IPS-18c (cell line): ENCODE results near the gene NFYC.
A peak's percentile ranks its signal among the peaks of the same experiment; 100 is the strongest.

Experiments used
- H3K4me3 ChIP-seq: 2 replicates; pipeline ENCODE4 v1.7.0; 2013; ENCODE audit warnings: low read depth, mild to moderate bottlenecking, low read length, moderate library complexity; ENCODE audit not compliant: insufficient read depth
- H3K9me3 ChIP-seq: one replicate; pipeline ENCODE4 v1.6.1; 2013; ENCODE audit warnings: mild to moderate bottlenecking, low read length, moderate library complexity; ENCODE audit not compliant: control insufficient read depth, insufficient read depth

The NFYC gene

DNA sequence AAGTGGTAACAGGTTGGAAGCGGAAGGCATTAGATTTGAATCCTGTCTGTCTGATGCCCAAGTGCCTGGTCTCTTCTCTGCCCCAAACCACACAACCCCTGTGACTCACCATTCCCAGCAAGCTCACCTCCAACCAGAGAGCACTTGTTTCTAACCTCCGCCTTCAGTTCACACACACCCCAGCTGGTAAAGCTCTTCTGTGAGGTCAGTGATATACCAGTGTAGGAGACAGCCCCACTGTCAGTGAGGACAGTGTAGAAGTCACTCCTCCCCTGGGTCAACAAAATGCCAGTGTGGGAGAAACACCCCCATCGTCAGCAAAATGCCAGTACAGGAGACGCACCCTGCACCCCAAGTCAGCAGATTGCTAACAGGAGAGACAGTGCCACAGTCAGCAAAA, 28.6 kb upstream of the NFYC start:
- no peak overlapping the region for H3K4me3 ChIP-seq
- peaks cover 3% of the 10 kb centered on the region for H3K9me3 ChIP-seq

DNA sequence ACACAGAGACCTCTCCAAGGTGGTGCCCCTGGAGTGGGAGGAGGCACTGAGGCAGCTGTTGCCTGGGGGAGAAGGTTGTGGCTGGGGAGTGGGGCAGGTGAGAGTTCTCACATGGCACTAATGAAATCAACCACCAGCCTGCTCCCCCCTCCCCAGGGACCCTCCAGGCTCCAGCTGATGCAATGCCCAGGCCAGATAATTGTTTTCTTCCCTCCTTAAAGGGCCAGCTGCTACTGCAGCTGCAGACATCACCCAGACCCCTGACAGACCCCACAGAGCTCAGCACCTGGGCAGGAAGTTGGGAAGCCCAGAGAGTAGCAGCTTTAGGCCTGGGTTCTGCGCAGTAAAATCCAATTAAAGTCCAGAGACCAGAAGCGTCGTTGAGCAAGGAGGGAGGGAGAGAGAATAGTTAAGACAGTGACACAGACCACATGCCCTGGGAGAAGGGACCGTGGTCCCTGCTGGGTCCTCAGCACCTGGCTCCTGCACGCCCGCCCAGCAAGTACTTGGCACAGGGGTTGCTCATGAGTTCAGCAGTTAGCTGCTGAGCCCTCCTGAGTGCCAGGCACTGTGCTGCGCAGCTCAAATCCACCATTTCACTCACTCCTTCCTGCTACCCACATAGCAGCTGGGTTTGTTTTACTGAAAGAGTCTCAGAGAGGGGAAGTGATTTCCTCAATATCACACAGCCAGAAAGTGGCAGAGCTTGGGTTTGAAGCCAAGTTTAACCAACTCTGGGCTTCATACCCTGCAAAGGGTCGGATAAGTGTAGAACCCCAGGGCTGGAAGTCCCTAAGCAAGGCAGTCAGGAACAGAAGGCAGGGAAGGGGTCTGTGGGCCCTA, 28.0 kb upstream of the NFYC start:
- no peak overlapping the region for H3K4me3 ChIP-seq

DNA sequence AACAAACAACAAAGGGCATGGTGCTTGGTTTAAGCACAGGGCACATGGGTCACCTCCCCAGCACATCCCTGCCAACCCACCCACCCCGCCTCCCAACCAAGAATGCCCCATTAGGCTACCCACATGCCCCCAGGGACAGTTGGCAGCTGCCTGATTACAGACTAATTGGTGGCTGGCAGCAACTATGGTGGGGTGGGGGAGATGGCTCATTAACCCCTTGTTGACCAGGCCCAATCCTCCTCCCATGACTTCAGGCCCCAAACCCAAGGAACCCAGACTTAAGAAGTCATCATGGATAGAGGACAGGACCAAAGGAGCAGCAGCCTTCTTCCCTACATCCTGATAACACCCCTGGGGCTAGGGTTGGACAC, 27.4 kb upstream of the NFYC start:
- H3K9me3 ChIP-seq: no peaks in the 10 kb centered on the region
- no peak overlapping the region for H3K4me3 ChIP-seq

More for the DNA sequence above, 28.0 kb upstream of the NFYC start:
- H3K9me3 ChIP-seq: no peaks in the 10 kb centered on the region

DNA sequence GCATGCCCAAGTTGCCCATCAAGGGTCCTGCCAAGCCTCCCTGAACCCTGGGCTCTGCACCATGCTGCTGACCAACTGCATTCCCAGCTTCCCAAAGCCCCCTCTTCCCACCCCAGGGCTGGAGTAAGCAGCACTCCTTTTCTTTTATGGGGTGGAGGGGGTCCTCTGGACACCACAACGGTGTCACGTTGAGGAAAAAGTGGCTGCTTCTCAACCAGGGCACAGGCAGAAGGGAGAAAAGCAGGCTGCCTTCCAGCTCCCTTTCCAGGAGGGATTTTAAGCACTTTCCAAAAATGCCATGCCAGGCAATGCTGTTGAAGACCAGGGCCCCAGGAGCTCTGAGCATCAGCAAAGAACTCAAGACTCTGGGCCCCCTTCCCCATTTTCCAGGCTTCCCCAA, 26.7 kb upstream of the NFYC start:
- no peaks in the 10 kb centered on the region for H3K9me3 ChIP-seq
- peak overlapping the region; percentile 81 for H3K4me3 ChIP-seq

DNA sequence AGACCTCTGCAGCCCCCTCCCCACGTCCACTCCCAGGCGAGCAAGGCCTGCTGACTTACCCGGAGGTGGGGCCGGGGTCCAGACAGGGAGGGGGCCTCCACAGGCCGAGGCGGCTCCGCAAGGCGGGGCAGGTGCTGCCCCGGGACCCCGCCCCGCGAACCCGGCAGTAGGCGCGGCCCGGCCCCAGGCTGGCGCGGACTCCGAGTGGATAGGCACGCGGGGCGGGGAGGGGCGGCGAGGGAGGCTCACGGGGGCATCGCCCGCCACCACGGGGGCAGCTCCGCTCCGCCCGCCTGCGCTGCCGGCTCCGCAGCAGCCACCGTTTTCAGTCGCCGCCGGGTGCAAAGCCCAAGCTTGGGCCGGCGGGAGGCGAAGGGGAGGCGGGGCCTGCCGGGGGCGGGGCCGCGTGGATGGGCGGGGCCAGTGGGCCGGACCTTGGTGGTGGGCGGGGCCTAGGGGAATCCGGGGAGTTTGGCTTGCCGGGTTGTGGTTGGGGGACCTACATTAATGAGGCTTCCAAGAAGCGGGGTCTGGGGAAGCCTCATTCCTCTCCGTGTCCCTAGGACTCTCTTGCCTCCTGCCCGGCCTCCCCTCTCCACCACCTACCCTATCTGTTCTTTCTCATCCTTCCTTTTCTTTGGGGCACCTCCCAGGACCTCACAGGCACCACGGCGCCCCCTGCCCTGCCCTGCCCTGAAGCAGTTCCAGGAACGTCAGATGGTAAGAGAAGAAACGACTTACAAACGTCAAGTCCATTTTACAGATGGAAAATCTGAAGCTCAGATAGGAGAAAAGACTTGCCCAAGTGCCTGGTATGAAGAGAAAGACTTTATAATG, 26.0 kb upstream of the NFYC start, which contains the start of gene RIMS3:
Gene RIMS3, minus strand, starts transcription at position 348 of the 837 bp plus-strand sequence. CDS start 23,757 bp downstream, outside the sequence.
- H3K4me3 ChIP-seq: peak within 1 kb of the TSS; percentile 81
- peaks cover 2% of the 10 kb centered on the region for H3K9me3 ChIP-seq

DNA sequence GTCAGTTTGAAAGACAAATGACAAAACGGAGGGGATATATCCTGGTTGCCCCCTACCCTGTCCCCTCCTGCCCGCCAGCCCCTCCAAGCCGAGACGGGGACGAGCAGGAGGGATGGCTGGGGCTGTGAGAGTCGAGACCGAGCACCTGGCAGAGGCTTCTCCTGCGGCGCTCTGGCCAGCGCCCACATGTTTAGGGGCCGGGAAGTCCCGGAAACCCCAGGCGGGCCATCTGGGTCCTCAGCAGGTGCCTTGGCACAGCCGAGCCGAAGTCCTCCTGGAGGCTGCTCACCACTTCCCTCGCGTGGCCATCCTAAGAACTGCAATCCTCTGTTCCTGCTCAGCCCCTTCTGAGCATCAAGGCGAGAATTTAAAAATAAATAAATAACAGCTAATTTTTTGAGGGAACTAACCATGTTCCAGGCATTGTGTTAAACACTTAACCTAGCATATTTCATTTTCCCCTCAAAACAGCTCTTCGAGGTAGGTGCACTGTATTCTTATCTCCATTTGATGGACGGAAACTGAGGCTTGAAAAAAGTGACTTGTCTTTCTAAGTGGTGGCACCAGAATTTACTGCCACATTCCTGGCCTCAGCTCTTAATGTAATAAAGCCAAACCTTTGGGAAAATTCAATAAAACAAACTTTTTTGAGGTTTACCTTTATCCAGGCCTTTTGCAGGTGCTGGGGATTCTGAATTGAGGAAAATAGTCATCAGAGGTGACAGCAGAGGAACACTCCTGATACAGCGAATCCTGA, 22.6 kb upstream of the NFYC start:
- Histone ChIP-seq H3K4me3 (peak overlapping the region; percentile 11; the same call in 1 of the 2 replicates), H3K9me3 (peaks cover 5% of the 10 kb centered on the region)

DNA sequence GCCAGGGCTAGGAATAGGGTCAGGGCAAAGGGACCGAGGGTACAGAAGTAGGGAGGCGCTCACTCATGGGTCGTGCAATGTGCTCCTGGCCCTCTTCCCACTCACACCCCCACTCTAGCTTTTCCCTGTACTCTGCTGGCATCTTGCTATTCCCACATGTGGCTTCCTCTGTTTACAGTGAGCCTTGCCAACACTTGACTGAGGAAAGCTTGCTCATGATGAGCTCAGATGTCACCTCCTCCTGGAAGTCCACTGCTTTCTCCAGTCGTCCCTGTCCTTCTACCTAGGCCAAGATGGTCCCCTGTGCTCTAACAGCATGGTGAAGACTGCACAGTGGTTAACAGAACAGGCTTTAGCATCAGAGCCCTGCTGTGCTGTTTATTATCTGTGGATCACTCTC, 18.1 kb upstream of the NFYC start:
- H3K4me3 ChIP-seq: no peak overlapping the region
- H3K9me3 ChIP-seq: peaks cover 7% of the 10 kb centered on the region

DNA sequence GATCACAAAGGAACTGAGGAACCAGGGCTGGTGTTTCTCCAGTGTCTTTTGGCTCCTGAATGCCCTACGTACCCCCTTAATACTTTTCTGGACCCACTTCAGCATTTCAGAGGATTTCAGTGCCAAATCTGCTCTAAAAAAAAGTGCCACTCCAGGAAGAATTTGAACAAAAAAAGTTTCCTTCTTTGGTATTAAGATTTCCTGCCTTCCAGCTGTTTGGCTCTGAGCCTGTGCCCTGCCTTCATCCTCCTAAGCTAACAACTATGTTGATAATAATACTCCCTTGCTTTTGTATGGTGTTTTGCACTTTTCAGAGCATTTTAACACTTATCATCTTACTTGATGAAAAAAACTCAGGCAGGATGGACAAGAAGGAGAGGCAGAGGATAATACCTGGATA, 15.0 kb upstream of the NFYC start:
- H3K4me3 ChIP-seq: no peak overlapping the region

DNA sequence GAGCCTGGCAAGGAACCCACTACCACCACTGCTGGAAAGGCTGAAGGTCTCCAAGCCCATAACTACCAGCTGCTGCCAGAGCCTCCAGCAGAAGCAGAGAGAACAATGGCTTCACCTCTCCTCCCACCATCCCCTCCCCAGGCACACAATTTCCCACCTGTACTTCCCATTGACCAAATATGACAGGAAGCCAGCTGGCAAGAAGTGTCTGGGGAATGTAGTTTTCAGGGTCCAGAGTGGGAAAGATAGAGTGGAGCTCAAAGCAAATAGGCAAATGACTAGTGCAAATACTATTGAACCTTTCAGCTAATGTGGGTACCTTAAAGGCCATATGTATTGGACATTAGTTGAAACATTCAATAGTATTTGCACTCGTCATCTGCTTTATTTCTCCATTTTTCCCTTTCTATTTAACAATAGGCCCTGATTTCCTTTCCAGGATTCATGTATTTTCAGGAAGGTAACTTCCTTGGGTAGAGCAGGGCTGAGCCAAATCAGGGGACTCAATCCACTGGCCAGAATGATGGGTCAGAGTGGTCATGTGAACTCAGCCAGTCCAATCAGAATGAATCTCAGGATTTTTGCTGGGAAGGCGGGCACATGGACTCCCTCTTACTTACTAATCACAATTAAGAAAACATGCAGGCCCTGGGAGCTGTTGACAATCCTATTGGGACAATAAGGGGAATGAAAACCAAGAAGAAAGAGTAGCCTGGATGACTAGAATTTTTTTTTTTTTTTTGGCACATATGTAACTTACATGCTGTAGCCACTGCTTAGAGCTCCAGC, 12.1 kb upstream of the NFYC start:
- H3K4me3 ChIP-seq: no peak overlapping the region
- peaks cover 2% of the 10 kb centered on the region for H3K9me3 ChIP-seq

More for the DNA sequence above, 15.0 kb upstream of the NFYC start:
- peaks cover 5% of the 10 kb centered on the region for H3K9me3 ChIP-seq

DNA sequence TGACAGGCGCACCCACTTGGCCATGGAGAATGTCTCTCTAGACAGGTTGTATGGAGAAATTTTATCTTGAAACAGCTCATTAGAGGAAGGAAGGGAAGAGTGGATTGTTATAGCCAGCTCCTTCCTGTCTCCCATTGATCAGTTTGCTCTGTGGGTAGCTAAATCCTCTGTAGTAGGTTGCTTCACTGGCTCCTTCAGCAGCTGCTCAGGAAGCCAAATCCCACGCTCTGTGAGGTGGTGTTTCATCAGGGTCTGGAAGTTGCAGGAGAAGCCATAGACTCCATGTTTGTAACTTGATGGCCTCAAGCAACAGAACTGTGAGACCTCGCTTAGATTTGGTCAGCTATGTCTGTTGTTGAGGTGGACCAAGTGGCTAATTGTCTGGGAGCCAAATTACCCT, 6.8 kb upstream of the NFYC start:
- Histone ChIP-seq H3K9me3 (peaks cover 2% of the 10 kb centered on the region), H3K4me3 (no peak overlapping the region)

DNA sequence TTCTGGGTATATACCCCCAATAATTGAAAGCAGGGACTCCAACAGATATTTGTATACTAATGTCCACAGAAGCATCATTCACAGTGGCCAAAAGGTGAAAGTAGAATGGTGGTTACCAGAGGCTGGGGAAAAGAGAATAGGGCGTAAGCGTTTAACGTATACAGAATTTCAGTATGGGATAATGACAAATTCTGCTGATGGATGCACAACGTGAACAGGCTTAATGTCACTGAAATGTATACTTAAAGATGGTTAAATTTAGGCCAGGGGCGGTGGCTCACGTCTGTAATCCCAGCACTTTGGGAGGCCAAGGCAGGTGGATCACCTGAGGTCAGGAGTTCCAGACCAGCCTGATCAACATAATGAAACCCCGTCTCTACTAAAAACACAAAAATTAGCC, 4.4 kb upstream of the NFYC start:
- peaks cover 2% of the 10 kb centered on the region for H3K9me3 ChIP-seq
- H3K4me3 ChIP-seq: no peak overlapping the region

DNA sequence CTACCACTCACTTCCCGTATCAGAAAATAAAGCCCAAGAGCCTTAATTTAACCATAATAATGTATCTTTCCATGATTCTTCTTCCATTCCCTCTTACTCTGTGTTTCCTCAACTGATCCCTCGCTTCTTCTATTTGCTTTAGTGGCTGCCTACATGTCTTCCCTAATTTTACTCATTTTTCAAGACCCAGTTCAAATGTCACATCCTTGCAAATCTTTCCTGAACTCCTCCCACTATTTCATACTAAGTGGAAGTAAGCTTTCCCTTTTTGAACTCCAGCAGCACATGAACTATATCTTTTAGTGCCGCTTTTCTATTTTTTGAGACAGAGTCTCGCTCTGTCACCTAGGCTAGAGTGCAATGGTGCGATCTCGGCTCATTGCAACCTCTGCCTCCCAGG, 3.8 kb upstream of the NFYC start:
- no peak overlapping the region for H3K4me3 ChIP-seq

DNA sequence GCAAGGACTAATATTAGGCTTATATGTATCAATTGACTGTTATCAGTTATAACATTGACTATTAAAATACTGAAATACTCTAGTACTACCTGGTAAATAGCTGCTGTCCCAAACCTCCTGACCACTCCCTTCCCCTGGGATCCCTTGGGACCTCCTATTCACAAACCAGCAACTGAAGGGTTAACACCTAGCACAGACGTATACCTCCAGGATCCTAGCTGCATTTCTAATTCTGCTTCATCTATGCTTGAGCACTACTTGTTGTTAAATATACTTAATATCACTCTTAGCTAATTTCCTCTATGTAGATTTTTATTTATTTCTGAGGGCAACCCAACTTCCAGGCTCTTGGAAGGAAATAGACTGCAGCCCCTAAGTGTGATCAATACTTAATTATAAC, 1.8 kb upstream of the NFYC start:
- no peak overlapping the region for H3K4me3 ChIP-seq

More for the DNA sequence above, 3.8 kb upstream of the NFYC start:
- H3K9me3 ChIP-seq: peaks cover 2% of the 10 kb centered on the region

DNA sequence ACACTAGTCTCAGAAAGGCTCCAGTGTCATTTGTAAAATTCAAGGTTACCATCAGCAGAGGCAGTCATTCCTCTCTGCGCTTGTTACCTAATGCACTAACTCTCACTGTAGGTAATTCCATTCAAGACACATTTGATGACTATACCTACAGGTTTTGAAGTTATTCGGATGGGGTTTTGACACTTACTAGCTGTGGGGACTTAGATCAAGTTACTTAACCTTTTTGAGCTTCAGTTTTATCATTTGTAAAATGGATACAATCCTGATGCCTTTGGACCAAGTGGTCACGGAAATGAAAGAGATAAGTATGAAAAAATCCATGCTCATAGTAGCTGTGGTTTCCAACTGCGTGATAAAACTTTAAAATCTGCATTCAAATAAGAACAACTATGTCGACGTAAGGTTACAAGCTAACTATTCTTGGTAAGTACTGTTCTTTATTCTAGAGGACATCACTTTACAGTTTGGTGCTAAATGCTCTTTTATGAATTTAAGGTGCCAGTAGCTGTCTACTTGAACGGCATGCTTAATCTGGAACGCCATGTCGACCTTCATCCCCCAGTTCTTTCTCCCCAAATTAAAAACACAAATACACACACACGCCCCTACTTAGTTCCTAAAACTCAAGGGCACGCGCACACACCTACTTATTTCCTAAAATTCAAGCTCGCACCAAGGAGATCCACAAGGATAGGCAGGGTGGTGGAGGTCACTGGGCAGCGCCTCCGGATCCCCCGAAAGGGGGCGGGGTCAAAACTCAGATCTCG, 550 bp upstream of the NFYC start:
- H3K4me3 ChIP-seq: peak overlapping the region; percentile 92
- H3K9me3 ChIP-seq: no peaks in the 10 kb centered on the region

More for the DNA sequence above, 1.8 kb upstream of the NFYC start:
- peaks cover 2% of the 10 kb centered on the region for H3K9me3 ChIP-seq

DNA sequence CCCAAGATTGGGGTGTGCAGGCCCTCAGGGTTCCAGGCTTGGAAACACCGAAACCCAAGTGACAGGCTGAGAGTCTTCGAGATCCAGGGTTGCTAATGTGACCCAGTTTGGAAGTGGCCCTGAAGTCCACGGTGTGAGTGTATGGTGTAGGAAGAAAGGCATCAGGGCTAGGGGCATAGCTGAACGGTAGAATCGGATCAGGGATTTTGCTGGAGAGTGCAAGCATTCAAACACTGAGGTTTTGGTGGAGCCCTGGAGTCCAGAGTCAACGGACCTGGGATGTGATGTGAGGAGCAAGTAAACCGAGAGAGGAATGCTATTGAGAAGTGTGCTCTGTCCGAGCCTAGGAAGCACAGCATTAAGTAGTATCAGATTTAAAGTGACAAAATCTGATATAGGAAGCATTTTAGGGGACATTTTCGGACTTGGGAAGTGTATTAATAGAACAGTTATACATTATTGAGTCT, 958 bp downstream of the NFYC start:
- H3K4me3 ChIP-seq: peak overlapping the region; percentile 92

DNA sequence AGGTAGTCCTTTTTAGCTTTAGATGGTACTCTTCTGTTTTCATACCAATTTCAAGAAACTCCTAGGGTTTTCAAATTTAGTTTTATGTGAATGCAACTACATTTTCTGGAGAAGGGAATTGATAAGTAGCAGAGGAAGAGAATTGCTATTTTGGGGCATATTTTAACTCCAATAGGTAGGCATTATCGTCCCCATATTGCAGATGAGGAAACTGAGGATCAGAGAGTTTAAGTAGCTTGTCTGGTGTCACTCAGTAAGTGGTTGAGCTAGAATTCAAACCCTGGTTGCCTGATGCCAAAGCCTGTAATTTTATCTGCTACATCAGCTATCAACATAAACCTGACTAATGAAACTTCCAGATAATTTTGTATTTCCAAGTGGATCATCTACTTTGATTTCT, 1.9 kb downstream of the NFYC start:
- Histone ChIP-seq H3K9me3 (no peaks in the 10 kb centered on the region), H3K4me3 (no peak overlapping the region)

More for the DNA sequence above, 958 bp downstream of the NFYC start:
- H3K9me3 ChIP-seq: no peaks in the 10 kb centered on the region
